HG03280 (cell line): ENCODE data around the gene FAM20C.
"Not testable (repeated sequence)": the region's sequence is repeated elsewhere in the genome, so short reads cannot be mapped to it uniquely, and the experiment has no call there.

Experiments used
- ATAC-seq: cut with Tn5 transposase; IDR thresholded peaks from one replicate; pipeline ENCODE4 v1.9.1; 2021; ENCODE audit warnings: mild to moderate bottlenecking, moderate library complexity; ENCODE audit not compliant: unreplicated experiment

The FAM20C gene

GRCh38 chr7:191105-191980 is 1.0 kb upstream of the FAM20C start:
- no peak for ATAC-seq

- no peak for ATAC-seq
Observed at GRCh38 chr7:192701-193480, 520 bp downstream of the FAM20C start.

- ATAC-seq, result no peak
Observed at GRCh38 chr7:193481-194251, 1.3 kb downstream of the FAM20C start.

GRCh38 chr7:194252-195009 is 2.1 kb downstream of the FAM20C start:
- no peak for ATAC-seq

GRCh38 chr7:195010-195829 is 2.8 kb downstream of the FAM20C start:
- ATAC-seq, result no peak

- no peak for ATAC-seq
Observed at GRCh38 chr7:195830-196128, 3.4 kb downstream of the FAM20C start.

- ATAC-seq, result no peak
Observed at GRCh38 chr7:196283-196682, 3.9 kb downstream of the FAM20C start.

GRCh38 chr7:196778-197321 is 4.5 kb downstream of the FAM20C start:
- ATAC-seq, result no peak

GRCh38 chr7:197413-198335 is 5.3 kb downstream of the FAM20C start:
- no peak for ATAC-seq

GRCh38 chr7:199483-200249 is 7.3 kb downstream of the FAM20C start:
- ATAC-seq, result no peak

GRCh38 chr7:200290-200689 is 7.9 kb downstream of the FAM20C start:
- ATAC-seq, result no peak

GRCh38 chr7:200704-201103 is 8.3 kb downstream of the FAM20C start:
- no peak for ATAC-seq

- ATAC-seq, result no peak
Observed at GRCh38 chr7:204326-204725, 12.0 kb downstream of the FAM20C start.

GRCh38 chr7:205115-206010 is 13.0 kb downstream of the FAM20C start:
- no peak for ATAC-seq

- not testable (repeated sequence) for ATAC-seq
Observed at GRCh38 chr7:206351-206750, 14.0 kb downstream of the FAM20C start.

- ATAC-seq, result no peak
Observed at GRCh38 chr7:207418-208129, 15.2 kb downstream of the FAM20C start.
